ENCODE measurements around the gene SPINT2.

GRCh38 chr19:38223119-38223523, 41.3 kb upstream of the SPINT2 start:
- TF ChIP-seq, protein P1, sequence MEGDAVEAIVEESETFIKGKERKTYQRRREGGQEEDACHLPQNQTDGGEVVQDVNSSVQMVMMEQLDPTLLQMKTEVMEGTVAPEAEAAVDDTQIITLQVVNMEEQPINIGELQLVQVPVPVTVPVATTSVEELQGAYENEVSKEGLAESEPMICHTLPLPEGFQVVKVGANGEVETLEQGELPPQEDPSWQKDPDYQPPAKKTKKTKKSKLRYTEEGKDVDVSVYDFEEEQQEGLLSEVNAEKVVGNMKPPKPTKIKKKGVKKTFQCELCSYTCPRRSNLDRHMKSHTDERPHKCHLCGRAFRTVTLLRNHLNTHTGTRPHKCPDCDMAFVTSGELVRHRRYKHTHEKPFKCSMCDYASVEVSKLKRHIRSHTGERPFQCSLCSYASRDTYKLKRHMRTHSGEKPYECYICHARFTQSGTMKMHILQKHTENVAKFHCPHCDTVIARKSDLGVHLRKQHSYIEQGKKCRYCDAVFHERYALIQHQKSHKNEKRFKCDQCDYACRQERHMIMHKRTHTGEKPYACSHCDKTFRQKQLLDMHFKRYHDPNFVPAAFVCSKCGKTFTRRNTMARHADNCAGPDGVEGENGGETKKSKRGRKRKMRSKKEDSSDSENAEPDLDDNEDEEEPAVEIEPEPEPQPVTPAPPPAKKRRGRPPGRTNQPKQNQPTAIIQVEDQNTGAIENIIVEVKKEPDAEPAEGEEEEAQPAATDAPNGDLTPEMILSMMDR (IDR thresholded peaks at IDR 0.05) = no peak
- TF ChIP-seq EP300 (IDR thresholded peaks at IDR 0.05) = no peak
- TF ChIP-seq POLR2AphosphoS5 (IDR thresholded peaks at IDR 0.05) = no peak
- TF ChIP-seq POLR2A (IDR thresholded peaks at IDR 0.05) = no peak

Measured in sigmoid colon (tissue), 4 donors.